ENCODE results near the gene ACTRT1. TPM values are rescaled to one million over a fixed set of nuclear protein-coding genes. Genes with fewer than 3 reads are reported as not detected.

ACTRT1 gene
- total RNA-seq (2022) (not detected in 2 replicates), Bru-seq, nascent RNA (not detected), BruChase-seq, experiment 1, labeled RNA remaining after a 6-hour chase (not detected), BruChase-seq, experiment 2, labeled RNA remaining after a 2-hour chase (not detected)
- long read RNA-seq = 0 reads

DNA sequence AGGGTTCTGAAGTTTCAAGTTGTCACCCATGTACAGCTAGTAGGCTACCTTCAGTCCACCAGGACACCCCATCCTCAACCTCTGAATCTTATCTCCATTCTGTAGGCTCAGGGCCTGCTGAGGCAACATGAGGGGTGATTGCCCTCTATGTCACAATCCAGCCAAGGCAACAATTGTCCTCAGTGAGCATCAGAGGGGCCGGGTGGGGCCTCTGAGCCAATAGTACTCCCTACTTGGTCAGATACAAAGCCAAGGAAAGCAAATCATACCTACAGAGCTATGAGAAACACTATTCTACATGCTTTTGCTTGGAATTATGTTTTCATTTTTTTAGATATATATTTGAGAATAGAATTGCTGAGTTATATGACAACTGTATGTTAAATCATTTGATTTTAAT is at the start of gene ACTRT1:
ACTRT1 (minus strand) TSS at position 101 of the 400 bp plus-strand sequence. CDS start 197 bp downstream, outside the sequence.
- BruUV-seq (replicated peaks) = no TSS peak

DNA sequence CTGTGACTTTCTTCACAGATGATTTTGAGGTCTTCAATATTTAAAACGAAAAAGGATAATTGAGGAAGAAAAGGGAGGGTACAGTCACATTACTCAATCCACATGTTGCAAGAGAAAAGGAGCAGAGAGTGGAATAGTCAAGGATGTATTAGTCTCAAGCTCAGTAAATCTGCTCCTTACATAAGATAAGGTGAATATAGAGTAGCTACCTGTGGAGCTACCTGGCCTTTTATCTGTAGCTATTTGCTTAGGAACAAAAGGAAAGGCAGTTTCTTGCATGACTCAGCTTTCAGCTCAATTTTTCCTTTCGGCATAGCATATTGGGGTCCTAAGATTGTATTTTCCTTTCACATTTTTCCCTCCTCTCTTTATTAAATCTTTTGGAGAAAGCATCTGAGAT is 26.3 kb upstream of the ACTRT1 start:
- H3K4me1 Mint-ChIP-seq (ENCODE audit: low read depth, unreplicated experiment) = no peaks in the 10 kb centered on the region
- TF ChIP-seq, protein P1, sequence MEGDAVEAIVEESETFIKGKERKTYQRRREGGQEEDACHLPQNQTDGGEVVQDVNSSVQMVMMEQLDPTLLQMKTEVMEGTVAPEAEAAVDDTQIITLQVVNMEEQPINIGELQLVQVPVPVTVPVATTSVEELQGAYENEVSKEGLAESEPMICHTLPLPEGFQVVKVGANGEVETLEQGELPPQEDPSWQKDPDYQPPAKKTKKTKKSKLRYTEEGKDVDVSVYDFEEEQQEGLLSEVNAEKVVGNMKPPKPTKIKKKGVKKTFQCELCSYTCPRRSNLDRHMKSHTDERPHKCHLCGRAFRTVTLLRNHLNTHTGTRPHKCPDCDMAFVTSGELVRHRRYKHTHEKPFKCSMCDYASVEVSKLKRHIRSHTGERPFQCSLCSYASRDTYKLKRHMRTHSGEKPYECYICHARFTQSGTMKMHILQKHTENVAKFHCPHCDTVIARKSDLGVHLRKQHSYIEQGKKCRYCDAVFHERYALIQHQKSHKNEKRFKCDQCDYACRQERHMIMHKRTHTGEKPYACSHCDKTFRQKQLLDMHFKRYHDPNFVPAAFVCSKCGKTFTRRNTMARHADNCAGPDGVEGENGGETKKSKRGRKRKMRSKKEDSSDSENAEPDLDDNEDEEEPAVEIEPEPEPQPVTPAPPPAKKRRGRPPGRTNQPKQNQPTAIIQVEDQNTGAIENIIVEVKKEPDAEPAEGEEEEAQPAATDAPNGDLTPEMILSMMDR (IDR thresholded peaks at IDR 0.05; ENCODE audit: unreplicated experiment) = no peak
- CTCF ChIA-PET = no interaction called here
- H3K27me3 Mint-ChIP-seq (ENCODE audit: unreplicated experiment) = no peaks in the 10 kb centered on the region
- no peak for DNase-seq
- H3K9me3 Mint-ChIP-seq (ENCODE audit: low read depth, unreplicated experiment) = no peaks in the 10 kb centered on the region
- no TSS peak for BruUV-seq (replicated peaks)
- intact Hi-C loops (cut with micrococcal nuclease; ENCODE audit: unreplicated experiment) = no loop called here
- H3K4me3 Mint-ChIP-seq (ENCODE audit: low read depth, unreplicated experiment) = no peak overlapping the region
- no peaks in the 10 kb centered on the region for H3K36me3 Mint-ChIP-seq (ENCODE audit: insufficient read depth, unreplicated experiment)
- H3K27ac Mint-ChIP-seq (ENCODE audit: unreplicated experiment) = no peak overlapping the region

More for the DNA sequence above, at the start of gene ACTRT1:
- peaks cover 2% of the 10 kb centered on the region for H3K9me3 Mint-ChIP-seq (ENCODE audit: low read depth, unreplicated experiment)
- intact Hi-C loops (cut with micrococcal nuclease; ENCODE audit: unreplicated experiment) = no loop called here
- H3K4me3 Mint-ChIP-seq (ENCODE audit: low read depth, unreplicated experiment) = no peak within 1 kb of the TSS
- TF ChIP-seq, protein P1 (IDR thresholded peaks at IDR 0.05; ENCODE audit: unreplicated experiment) = no peak
- H3K4me1 Mint-ChIP-seq (ENCODE audit: low read depth, unreplicated experiment) = no peaks in the 10 kb centered on the region
- H3K27ac Mint-ChIP-seq (ENCODE audit: unreplicated experiment) = no peak within 1 kb of the TSS
- no peaks in the 10 kb centered on the region for H3K27me3 Mint-ChIP-seq (ENCODE audit: unreplicated experiment)
- CTCF ChIA-PET = no interaction called here
- no peak for DNase-seq
- H3K36me3 Mint-ChIP-seq (ENCODE audit: insufficient read depth, unreplicated experiment) = no peaks in the 10 kb centered on the region

DNA sequence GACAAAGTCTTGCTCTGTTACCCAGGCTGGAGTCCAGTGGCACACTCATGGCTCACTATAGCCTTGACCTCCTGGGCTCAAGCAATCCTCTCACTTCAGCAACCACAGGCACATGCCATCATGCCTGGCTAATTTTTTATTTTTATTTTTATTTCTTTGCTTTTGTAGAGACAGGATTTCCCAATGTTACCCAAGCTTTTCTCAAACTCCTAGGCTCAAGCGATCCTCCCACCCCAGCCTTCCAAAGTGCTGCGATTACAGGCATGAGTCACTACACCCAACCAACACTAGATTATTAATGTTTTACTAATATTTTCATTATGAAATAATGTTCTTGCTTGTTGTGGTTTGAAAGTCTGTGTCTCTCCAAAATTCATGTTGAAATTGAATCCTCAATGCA is 5.2 kb upstream of the ACTRT1 start:
- DNase-seq = no peak
- CTCF ChIA-PET = no interaction called here
- Mint-ChIP-seq H3K27me3 (ENCODE audit: unreplicated experiment) (no peaks in the 10 kb centered on the region), H3K4me1 (ENCODE audit: low read depth, unreplicated experiment) (no peaks in the 10 kb centered on the region), H3K9me3 (ENCODE audit: low read depth, unreplicated experiment) (peaks cover 11% of the 10 kb centered on the region), H3K4me3 (ENCODE audit: low read depth, unreplicated experiment) (no peak overlapping the region), H3K36me3 (ENCODE audit: insufficient read depth, unreplicated experiment) (no peaks in the 10 kb centered on the region), H3K27ac (ENCODE audit: unreplicated experiment) (no peak overlapping the region)
- TF ChIP-seq, protein P1 (IDR thresholded peaks at IDR 0.05; ENCODE audit: unreplicated experiment) = no peak
- intact Hi-C loops (cut with micrococcal nuclease; ENCODE audit: unreplicated experiment) = no loop called here
- no TSS peak for BruUV-seq (replicated peaks)

GRCh38 chrX:128051526-128051925 is 677 bp downstream of the ACTRT1 start:
- DNase-seq = no peak
- H3K4me3 Mint-ChIP-seq (ENCODE audit: low read depth, unreplicated experiment) = no peak overlapping the region
- H3K4me1 Mint-ChIP-seq (ENCODE audit: low read depth, unreplicated experiment) = no peaks in the 10 kb centered on the region
- no peak overlapping the region for H3K27ac Mint-ChIP-seq (ENCODE audit: unreplicated experiment)
- TF ChIP-seq, protein P1 (IDR thresholded peaks at IDR 0.05; ENCODE audit: unreplicated experiment) = no peak
- H3K36me3 Mint-ChIP-seq (ENCODE audit: insufficient read depth, unreplicated experiment) = no peaks in the 10 kb centered on the region
- CTCF ChIA-PET = no interaction called here
- intact Hi-C loops (cut with micrococcal nuclease; ENCODE audit: unreplicated experiment) = no loop called here
- peaks cover 2% of the 10 kb centered on the region for H3K9me3 Mint-ChIP-seq (ENCODE audit: low read depth, unreplicated experiment)
- H3K27me3 Mint-ChIP-seq (ENCODE audit: unreplicated experiment) = no peaks in the 10 kb centered on the region
- BruUV-seq (replicated peaks) = no TSS peak
